HG02884 (cell line): ENCODE measurements around the gene AARS2.
"Not testable (repeated sequence)": the region's sequence is repeated elsewhere in the genome, so short reads cannot be mapped to it uniquely, and the experiment has no call there.

Experiments used
- ATAC-seq: cut with Tn5 transposase; IDR thresholded peaks from one replicate; pipeline ENCODE4 v1.9.1; 2021; ENCODE audit warnings: mild to moderate bottlenecking, moderate library complexity; ENCODE audit not compliant: unreplicated experiment

AARS2 gene

GRCh38 chr6:44332585-44332984, 19.4 kb upstream of the AARS2 start:
- no peak for ATAC-seq

- no peak for ATAC-seq
Measured at GRCh38 chr6:44329858-44330257, 16.7 kb upstream of the AARS2 start.

- ATAC-seq = not testable (repeated sequence)
Measured at GRCh38 chr6:44328203-44328602, 15.1 kb upstream of the AARS2 start.

GRCh38 chr6:44327760-44328159, 14.6 kb upstream of the AARS2 start:
- ATAC-seq = no peak

GRCh38 chr6:44327096-44327495, 13.9 kb upstream of the AARS2 start:
- no peak for ATAC-seq

- no peak for ATAC-seq
Measured at GRCh38 chr6:44321210-44321609, 8.1 kb upstream of the AARS2 start.

- not testable (repeated sequence) for ATAC-seq
Measured at GRCh38 chr6:44317136-44317631, 4.0 kb upstream of the AARS2 start.

- no peak for ATAC-seq
Measured at GRCh38 chr6:44316481-44316880, 3.3 kb upstream of the AARS2 start.

- no peak for ATAC-seq
Measured at GRCh38 chr6:44315951-44316350, 2.8 kb upstream of the AARS2 start.

- no peak for ATAC-seq
Measured at GRCh38 chr6:44315516-44315915, 2.4 kb upstream of the AARS2 start.

GRCh38 chr6:44314657-44315056, 1.5 kb upstream of the AARS2 start:
- not testable (repeated sequence) for ATAC-seq

GRCh38 chr6:44311767-44312166, 1.4 kb downstream of the AARS2 start:
- ATAC-seq = no peak

- ATAC-seq = no peak
Measured at GRCh38 chr6:44311304-44311703, 1.8 kb downstream of the AARS2 start.

GRCh38 chr6:44310241-44310640, 2.9 kb downstream of the AARS2 start:
- no peak for ATAC-seq

GRCh38 chr6:44309631-44310030, 3.5 kb downstream of the AARS2 start:
- no peak for ATAC-seq

GRCh38 chr6:44309092-44309491, 4.1 kb downstream of the AARS2 start:
- no peak for ATAC-seq

- ATAC-seq = no peak
Measured at GRCh38 chr6:44307217-44307616, 5.9 kb downstream of the AARS2 start.

GRCh38 chr6:44306710-44307109, 6.4 kb downstream of the AARS2 start:
- no peak for ATAC-seq

- no peak for ATAC-seq
Measured at GRCh38 chr6:44305200-44305725, 7.9 kb downstream of the AARS2 start.

- ATAC-seq = no peak
Measured at GRCh38 chr6:44304282-44305199, 8.6 kb downstream of the AARS2 start.

GRCh38 chr6:44303842-44304241, 9.3 kb downstream of the AARS2 start:
- no peak for ATAC-seq

GRCh38 chr6:44302856-44303255, 10.3 kb downstream of the AARS2 start:
- ATAC-seq = no peak
